Activated CD4-positive, alpha-beta T cell treated with anti-CD3 and anti-CD28 coated beads for 36 hours (primary cell): ENCODE results near the gene NTN1. TPM values are rescaled to one million over a fixed set of nuclear protein-coding genes. Genes with fewer than 3 reads are reported as not detected.

Experiments
- ATAC-seq: fragments of 200-7000 bp; cut with Tn5 transposase; one replicate; pipeline ENCODE4 v1.10.0; 2021; ENCODE audit warnings: mild to moderate bottlenecking, moderate library complexity
- CTCF ChIA-PET: fragments of 350-600 bp; sonication (Branson Sonifier 250); formaldehyde crosslinking; loops from one replicate; lab custom pipeline; 2021; ENCODE audit warnings: antibody characterized with exemption; lab: Charles Lee
- POLR2A ChIA-PET: fragments of 350-600 bp; sonication (Branson Sonifier 250); formaldehyde crosslinking; loops from one replicate; lab custom pipeline; 2021; ENCODE audit warnings: antibody characterized with exemption, inconsistent platforms; lab: Charles Lee
- DNase-seq: peaks from one replicate; pipeline ENCODE4 v3.0.0-alpha.2; 2020
- H3K27ac Mint-ChIP-seq: one replicate; pipeline ENCODE4 v1.8.0; 2021; ENCODE audit warnings: mixed read lengths
- H3K27me3 Mint-ChIP-seq: one replicate; pipeline ENCODE4 v1.8.0; 2021; ENCODE audit warnings: mixed read lengths
- H3K36me3 Mint-ChIP-seq: one replicate; pipeline ENCODE4 v1.8.0; 2021; ENCODE audit warnings: low read depth, mixed read lengths
- H3K4me1 Mint-ChIP-seq: one replicate; pipeline ENCODE4 v1.8.0; 2021; ENCODE audit warnings: mixed read lengths
- H3K4me3 Mint-ChIP-seq: one replicate; pipeline ENCODE4 v1.8.0; 2021; ENCODE audit warnings: mild to moderate bottlenecking, moderate library complexity, mixed read lengths
- H3K9me3 Mint-ChIP-seq: one replicate; pipeline ENCODE4 v1.8.0; 2021; ENCODE audit warnings: low read depth, mixed read lengths
- intact Hi-C, 2 experiments: fragments of 100-400 bp; cut with DNase I in 1 of 2; cut with micrococcal nuclease in 1 of 2; formaldehyde crosslinking; loops; one replicate each; pipeline versions ENCODE4 v1.14.2 to v1.15.1; 2022 to 2024; cut with DNase I, micrococcal nuclease
- total RNA-seq, 2 experiments: library from RNA; stranded (reverse); gene quantifications; one replicate each; pipeline ENCODE4 v1.2.3, GENCODE V29; 2021

NTN1 gene
- total RNA-seq, 2 experiments from 2014 or later: 0.60 to 0.71 TPM

DNA sequence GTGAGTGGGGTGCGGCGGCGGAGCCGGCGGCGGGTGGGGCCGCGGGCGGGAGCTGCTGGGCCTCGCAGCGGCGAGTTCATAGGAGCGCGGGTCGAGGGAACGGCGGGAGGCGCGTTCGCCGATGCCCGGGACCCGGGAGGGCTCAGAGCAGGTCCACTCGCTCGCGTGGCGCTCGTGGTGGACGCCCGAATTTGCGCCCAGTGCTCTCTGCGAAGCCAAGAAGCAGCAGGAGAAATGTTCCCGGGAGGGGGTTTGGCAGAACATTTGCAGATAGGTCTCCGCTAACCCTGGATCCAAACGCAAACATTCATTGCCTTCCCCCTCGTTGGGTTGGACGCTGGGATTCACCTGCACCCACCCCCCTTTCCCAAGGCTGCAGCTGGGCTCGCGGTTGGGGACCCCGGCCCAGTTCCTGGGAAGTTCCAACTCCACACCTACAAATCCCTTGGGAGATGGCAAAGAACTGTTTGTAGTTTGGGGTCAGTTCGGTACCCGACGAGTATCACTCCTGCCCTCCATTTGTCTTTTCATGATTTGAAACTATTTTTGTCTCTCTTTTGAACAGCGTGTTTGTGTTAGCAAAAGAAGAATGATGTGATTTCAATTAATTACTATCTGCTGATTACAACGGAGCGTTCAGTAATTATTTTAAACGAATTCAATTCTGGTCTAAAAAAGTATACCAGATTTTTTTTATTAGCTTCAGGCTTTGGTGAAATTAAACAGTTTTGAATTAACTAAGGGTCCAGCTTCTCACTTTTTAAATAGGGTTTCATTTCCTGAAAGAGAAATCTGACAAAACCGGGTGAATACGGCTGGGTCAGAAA is 2.3 kb downstream of the NTN1 start:
- intact Hi-C loops: no loop called here
- H3K4me3 Mint-ChIP-seq: no peak overlapping the region
- peaks cover 6% of the 10 kb centered on the region for H3K4me1 Mint-ChIP-seq
- ATAC-seq: no peak
- no peaks in the 10 kb centered on the region for H3K9me3 Mint-ChIP-seq
- CTCF ChIA-PET: interaction anchor here (0.7 to 1.3 kb wide), 3 partner anchors 25 to 471 kb away, joined by 3 to 7 read pairs (median 5); no protein-coding TSS in a partner anchor
- no peaks in the 10 kb centered on the region for H3K36me3 Mint-ChIP-seq
- no peak for DNase-seq
- POLR2A ChIA-PET: no interaction called here
- no peak overlapping the region for H3K27ac Mint-ChIP-seq
- peaks cover 57% of the 10 kb centered on the region for H3K27me3 Mint-ChIP-seq

DNA sequence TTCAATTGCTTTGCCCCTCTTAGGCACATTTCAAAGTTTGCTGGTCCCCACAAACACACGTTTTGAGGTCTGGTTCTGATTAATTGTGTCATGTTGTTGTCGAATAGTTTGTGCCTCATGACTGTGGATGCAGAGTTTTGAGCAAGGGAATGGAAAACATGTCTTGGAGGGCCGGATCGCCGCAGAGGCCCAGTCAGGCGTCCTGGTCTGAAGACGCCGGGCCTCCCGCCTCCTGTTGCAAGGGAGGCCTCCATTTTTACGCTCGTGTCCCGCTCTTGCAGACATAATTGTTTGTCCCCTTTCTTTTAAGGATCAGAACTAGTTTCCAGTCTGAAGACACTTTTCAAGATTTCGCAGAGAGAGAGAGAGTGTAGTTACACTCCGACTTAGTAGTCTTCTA is 3.2 kb downstream of the NTN1 start:
- POLR2A ChIA-PET: no interaction called here
- Mint-ChIP-seq H3K36me3 (no peaks in the 10 kb centered on the region), H3K9me3 (no peaks in the 10 kb centered on the region), H3K4me1 (peaks cover 6% of the 10 kb centered on the region), H3K27ac (no peak overlapping the region), H3K4me3 (no peak overlapping the region), H3K27me3 (peaks cover 57% of the 10 kb centered on the region)
- DNase-seq: no peak
- intact Hi-C loops: no loop called here
- CTCF ChIA-PET: interaction anchor here (0.6 to 1.3 kb wide), 3 partner anchors 26 to 435 kb away, joined by 3 to 7 read pairs (median 3); no protein-coding TSS in a partner anchor
- no peak for ATAC-seq

DNA sequence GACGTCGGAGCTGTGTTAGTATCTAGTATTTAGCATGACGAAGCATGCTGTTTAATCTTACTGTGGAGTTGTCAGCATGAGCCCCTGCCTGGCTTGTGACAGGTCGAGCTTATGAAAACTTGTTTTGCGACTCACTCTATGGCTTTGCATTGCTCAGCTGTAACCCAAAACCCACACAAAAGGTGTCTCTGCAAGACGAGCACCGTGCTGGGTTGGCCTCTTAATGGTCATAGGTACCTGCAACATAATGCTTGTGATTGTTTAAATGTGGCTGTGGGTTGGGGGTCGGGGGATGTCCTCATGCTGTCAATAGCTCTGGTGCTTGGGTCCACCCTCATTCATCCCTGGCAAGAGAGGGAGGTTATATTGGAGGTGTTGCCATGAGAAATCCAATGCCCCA is 5.4 kb downstream of the NTN1 start:
- H3K27me3 Mint-ChIP-seq: peaks cover 50% of the 10 kb centered on the region
- H3K4me1 Mint-ChIP-seq: peaks cover 6% of the 10 kb centered on the region
- no peak overlapping the region for H3K27ac Mint-ChIP-seq
- intact Hi-C loops: no loop called here
- CTCF ChIA-PET: interaction anchor here (1.2 kb wide), 2 partner anchors 15 to 32 kb away, joined by 3 read pairs; no protein-coding TSS in a partner anchor
- H3K9me3 Mint-ChIP-seq: no peaks in the 10 kb centered on the region
- no peak for ATAC-seq
- H3K4me3 Mint-ChIP-seq: no peak overlapping the region
- POLR2A ChIA-PET: no interaction called here
- no peak for DNase-seq
- no peaks in the 10 kb centered on the region for H3K36me3 Mint-ChIP-seq

DNA sequence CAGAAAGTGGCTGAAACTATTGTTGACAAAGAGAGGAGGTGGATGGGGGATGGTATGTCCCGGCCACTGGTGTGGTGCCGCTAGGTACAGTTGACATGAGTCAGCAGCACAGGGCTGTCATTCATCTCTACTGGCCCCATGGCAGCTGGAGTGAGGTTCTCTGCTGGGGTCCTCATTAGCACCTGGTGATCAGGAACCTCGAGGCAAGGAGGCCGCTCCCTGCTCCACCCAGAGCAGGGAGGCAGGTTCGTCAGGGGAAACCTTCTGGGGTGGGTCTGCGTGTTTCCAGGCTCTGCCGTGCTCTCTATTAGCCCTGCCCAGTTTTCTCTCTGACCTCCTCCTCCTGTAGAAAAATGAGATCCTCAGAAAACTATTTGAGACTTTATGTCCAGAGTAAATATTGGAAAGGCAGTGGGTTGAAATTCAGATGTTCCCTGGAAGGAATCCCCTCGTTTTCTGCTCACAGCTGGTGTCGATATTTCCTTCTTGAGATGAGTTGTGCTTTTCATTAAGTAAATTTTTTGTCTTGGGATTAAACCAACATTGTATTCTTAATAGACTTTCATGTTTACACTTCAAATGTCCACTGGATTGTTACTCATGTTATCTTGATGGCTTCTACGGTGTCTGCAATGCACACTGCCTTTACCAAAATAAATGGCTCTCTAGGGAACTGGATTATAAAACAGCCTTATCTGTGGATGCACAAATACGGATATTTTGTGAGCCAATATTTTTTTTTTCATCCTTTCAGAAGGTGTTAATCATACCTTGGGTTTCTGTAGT is 7.1 kb downstream of the NTN1 start:
- no peak overlapping the region for H3K27ac Mint-ChIP-seq
- no peaks in the 10 kb centered on the region for H3K9me3 Mint-ChIP-seq
- DNase-seq (no peak), ATAC-seq (no peak)
- intact Hi-C loops: no loop called here
- ChIA-PET POLR2A (no interaction called here), CTCF (interaction anchor here (0.7 kb wide), 1 partner anchor 522 kb away, joined by 4 read pairs; no protein-coding TSS in a partner anchor)
- H3K36me3 Mint-ChIP-seq: no peaks in the 10 kb centered on the region
- H3K4me1 Mint-ChIP-seq: no peaks in the 10 kb centered on the region
- peaks cover 48% of the 10 kb centered on the region for H3K27me3 Mint-ChIP-seq
- no peak overlapping the region for H3K4me3 Mint-ChIP-seq

DNA sequence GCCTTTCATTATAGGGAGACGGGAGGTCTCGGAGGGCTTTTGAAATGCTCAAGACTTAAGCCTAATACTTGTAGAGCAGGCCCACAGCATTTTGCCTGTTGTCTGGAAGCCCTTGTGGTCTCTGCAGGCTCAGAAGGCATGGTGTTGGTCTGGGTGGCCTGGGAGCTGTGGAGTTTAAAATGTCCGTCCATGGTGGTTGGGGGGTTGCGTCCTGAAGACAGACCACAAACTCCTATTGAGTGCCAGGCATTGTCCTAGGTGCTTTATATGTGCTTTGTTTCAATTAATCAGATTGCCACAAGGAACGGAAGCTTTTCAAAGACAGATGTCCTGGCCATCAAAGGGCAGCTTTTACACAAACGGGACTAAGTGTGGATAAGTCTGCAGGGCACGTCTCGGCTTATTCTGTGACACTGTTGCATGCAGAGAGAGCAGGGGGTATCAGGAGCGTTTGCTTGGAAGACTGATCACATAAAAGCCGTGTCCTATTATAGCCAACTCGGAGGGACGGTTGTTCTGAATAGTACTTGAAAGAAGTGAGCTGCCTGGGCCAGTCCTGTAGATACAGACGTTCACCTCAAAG is 7.8 kb downstream of the NTN1 start:
- DNase-seq: no peak
- Mint-ChIP-seq H3K9me3 (no peaks in the 10 kb centered on the region), H3K36me3 (no peaks in the 10 kb centered on the region), H3K27me3 (peaks cover 43% of the 10 kb centered on the region), H3K27ac (no peak overlapping the region), H3K4me1 (no peaks in the 10 kb centered on the region), H3K4me3 (no peak overlapping the region)
- ChIA-PET POLR2A (no interaction called here), CTCF (interaction anchor here (0.6 to 0.7 kb wide), 2 partner anchors 360 to 521 kb away, joined by 3 to 4 read pairs; no protein-coding TSS in a partner anchor)
- ATAC-seq: no peak
- intact Hi-C loops: no loop called here

DNA sequence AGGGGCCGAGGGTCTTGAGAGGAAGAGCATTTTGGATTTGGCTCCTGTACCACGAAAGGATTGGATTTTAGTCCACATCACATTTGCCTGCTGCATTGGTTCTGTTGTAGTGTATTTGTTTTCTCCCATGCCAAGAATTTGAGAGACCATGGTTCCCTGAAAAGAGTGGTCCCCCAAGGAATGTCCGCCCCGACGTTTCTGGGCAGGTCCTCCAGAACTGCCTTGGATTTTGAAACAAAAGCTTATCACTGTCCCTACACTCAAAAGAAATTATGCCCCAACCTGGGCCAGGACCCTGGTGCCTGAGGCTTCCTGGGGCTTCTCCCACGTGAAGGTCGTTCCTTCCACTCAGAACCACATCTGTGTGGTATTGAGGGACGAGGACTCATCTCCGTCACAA is 10.8 kb downstream of the NTN1 start:
- no peaks in the 10 kb centered on the region for H3K9me3 Mint-ChIP-seq
- POLR2A ChIA-PET: no interaction called here
- H3K36me3 Mint-ChIP-seq: no peaks in the 10 kb centered on the region
- peaks cover 19% of the 10 kb centered on the region for H3K27me3 Mint-ChIP-seq
- no peak overlapping the region for H3K4me3 Mint-ChIP-seq
- CTCF ChIA-PET: interaction anchor here (0.6 kb wide), 1 partner anchor 247 kb away, joined by 3 read pairs; no protein-coding TSS in a partner anchor
- DNase-seq (no peak), ATAC-seq (no peak)
- no peaks in the 10 kb centered on the region for H3K4me1 Mint-ChIP-seq
- H3K27ac Mint-ChIP-seq: no peak overlapping the region
- intact Hi-C loops: no loop called here

DNA sequence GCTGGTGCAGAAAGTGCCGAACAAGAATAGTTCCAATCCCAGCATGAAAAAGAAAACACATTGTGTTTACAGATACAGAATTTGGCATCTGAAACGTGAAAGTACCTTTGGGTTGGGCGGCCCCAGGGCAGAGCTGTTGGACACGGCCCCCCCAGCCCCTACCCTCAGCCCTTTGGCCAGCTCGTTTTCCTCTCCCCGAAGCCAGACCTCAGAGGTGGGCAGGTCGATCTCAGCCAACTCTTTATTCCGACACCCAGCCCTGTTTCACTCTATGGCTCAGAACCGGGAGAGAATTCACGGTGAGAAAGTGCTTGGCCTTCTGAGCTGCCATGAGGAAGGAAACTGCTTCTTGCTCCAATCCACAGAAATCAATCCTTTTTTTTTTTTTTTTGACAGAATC is 11.3 kb downstream of the NTN1 start:
- Mint-ChIP-seq H3K4me3 (no peak overlapping the region), H3K27me3 (peaks cover 17% of the 10 kb centered on the region), H3K27ac (no peak overlapping the region), H3K9me3 (no peaks in the 10 kb centered on the region), H3K36me3 (no peaks in the 10 kb centered on the region), H3K4me1 (no peaks in the 10 kb centered on the region)
- CTCF ChIA-PET: interaction anchor here (0.6 kb wide), 1 partner anchor 247 kb away, joined by 3 read pairs; no protein-coding TSS in a partner anchor
- ATAC-seq (no peak), DNase-seq (no peak)
- intact Hi-C loops: no loop called here
- POLR2A ChIA-PET: no interaction called here

DNA sequence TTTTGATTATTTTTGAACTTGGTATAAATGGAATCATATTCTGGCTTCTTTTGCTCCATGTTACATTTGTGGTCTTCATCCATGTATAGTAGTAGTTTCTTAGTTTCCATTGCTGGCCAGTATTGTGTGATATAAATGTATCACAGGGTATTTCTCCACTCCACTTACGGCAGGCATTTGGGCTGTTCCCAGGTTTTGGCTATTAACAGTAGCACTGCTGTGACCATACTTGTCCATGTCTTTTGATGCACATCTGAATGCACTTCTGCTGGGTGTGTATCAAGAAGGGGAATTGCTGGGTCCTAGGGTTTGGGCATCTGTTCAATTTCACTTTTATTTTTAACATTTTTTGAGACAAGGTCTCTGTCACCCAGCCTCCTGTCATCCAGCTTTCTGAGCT is 13.9 kb downstream of the NTN1 start:
- Mint-ChIP-seq H3K4me3 (no peak overlapping the region), H3K4me1 (no peaks in the 10 kb centered on the region), H3K27me3 (peaks cover 4% of the 10 kb centered on the region), H3K9me3 (no peaks in the 10 kb centered on the region), H3K36me3 (no peaks in the 10 kb centered on the region), H3K27ac (no peak overlapping the region)
- CTCF ChIA-PET: no interaction called here
- POLR2A ChIA-PET: no interaction called here
- DNase-seq: no peak
- intact Hi-C loops: no loop called here
- ATAC-seq: no peak

DNA sequence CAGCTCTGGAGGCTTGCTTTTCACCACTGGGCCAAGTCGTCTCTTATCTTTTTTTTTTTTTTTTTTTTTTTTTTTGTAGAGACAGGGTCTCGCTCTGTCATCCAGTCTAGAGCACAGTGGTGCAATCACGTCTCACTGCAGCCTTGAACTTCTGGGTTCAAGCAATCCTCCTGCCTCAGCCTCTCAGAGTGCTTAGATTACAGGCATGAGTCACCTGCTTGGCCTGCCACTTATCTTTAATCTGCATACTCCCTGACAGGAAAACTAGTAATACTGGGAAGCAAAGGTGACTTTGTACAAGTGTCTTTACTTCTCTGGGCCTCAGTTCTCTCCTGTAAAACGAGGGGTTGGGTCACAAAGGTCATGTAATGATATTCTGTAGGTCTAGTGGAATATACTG is 15.0 kb downstream of the NTN1 start:
- Mint-ChIP-seq H3K27me3 (peaks cover 6% of the 10 kb centered on the region), H3K27ac (no peak overlapping the region), H3K36me3 (no peaks in the 10 kb centered on the region), H3K4me3 (no peak overlapping the region), H3K4me1 (no peaks in the 10 kb centered on the region), H3K9me3 (peaks cover 4% of the 10 kb centered on the region)
- CTCF ChIA-PET: no interaction called here
- POLR2A ChIA-PET: no interaction called here
- ATAC-seq (no peak), DNase-seq (no peak)
- intact Hi-C loops: no loop called here

DNA sequence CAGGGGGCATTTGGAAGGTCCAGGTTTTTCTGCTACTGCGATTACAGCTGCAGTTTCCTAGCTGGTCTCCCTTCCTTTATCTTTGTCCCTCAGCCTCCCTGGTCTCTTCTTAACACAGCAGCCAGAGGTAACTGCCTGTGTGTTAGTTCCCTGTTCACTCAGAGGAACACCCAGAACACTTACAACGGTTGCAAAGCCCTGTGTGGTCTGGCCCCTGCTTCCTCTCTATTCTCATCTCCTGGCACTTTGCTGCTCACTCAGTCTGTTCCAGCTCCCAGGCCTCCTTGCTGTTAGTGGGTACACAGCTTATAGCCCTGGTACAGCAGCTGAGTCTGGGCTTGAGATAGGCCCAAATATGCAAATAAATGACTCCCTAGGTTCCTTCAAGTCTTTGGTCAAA is 16.4 kb downstream of the NTN1 start:
- no peaks in the 10 kb centered on the region for H3K4me1 Mint-ChIP-seq
- DNase-seq (no peak), ATAC-seq (no peak)
- H3K27ac Mint-ChIP-seq: no peak overlapping the region
- ChIA-PET POLR2A (no interaction called here), CTCF (interaction anchor here (0.6 to 1.1 kb wide), 4 partner anchors 40 to 990 kb away, joined by 3 to 4 read pairs (median 3); no protein-coding TSS in a partner anchor)
- H3K9me3 Mint-ChIP-seq: peaks cover 4% of the 10 kb centered on the region
- intact Hi-C loops: no loop called here
- H3K36me3 Mint-ChIP-seq: no peaks in the 10 kb centered on the region
- peaks cover 5% of the 10 kb centered on the region for H3K27me3 Mint-ChIP-seq
- H3K4me3 Mint-ChIP-seq: no peak overlapping the region

DNA sequence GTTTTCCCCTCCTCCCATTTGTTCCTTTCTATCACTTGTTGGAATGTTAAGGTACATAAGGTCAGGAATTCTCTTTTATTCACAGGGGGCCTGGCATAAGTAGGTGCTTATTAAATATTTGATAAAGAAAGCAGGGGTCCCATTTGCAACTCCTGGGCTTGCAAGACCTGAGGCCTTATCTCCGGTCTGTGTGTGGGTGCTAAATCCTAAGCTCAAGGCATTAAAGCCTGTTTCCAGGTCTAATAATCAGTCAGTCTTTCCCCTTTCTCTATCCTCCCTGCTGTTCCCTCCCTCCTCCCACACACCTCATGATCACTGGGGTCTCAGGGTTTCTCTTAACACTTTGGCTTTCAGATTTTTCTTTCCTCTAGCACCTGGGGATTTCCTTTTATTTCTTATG is 17.1 kb downstream of the NTN1 start:
- Mint-ChIP-seq H3K27me3 (peaks cover 5% of the 10 kb centered on the region), H3K36me3 (no peaks in the 10 kb centered on the region), H3K9me3 (peaks cover 4% of the 10 kb centered on the region), H3K4me3 (no peak overlapping the region), H3K4me1 (no peaks in the 10 kb centered on the region), H3K27ac (no peak overlapping the region)
- ATAC-seq (no peak), DNase-seq (no peak)
- ChIA-PET CTCF (no interaction called here), POLR2A (no interaction called here)
- intact Hi-C loops: no loop called here
